Activated CD8-positive, alpha-beta memory T cell treated with anti-CD3 and anti-CD28 coated beads for 1 hour (primary cell): ENCODE measurements around the gene IAH1.
A peak's percentile ranks its signal among the peaks of the same experiment; 100 is the strongest.
"Not testable (repeated sequence)": the region's sequence is repeated elsewhere in the genome, so short reads cannot be mapped to it uniquely, and the experiment has no call there.

Experiments used
- DNase-seq, 2 donors: peaks; one replicate each; pipeline ENCODE4 v3.0.0-alpha.2; 2020; ENCODE audit warnings: low read depth in 1 of 2; ENCODE audit errors: extremely low read depth in 1 of 2

Gene IAH1

DNA sequence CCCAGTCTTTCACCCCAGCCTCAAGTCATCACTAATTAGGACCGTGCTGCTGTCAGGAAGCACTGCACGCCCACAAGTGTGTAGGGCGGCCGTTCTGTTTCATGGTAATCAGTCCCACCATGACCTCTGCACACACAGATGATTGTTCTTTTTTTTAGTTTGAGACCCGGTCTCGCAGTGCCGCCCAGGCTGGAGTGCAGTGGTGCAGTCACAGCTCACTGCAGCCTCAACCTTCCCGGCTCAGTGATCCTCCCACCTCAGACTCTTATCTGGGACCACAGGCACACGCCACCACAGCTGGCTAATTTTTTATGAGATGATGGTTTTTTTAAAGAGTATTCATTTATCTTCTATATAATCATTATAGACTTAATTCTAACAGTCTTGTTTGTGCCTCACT is 1.8 kb upstream of the IAH1 start:
- DNase-seq: no peak

DNA sequence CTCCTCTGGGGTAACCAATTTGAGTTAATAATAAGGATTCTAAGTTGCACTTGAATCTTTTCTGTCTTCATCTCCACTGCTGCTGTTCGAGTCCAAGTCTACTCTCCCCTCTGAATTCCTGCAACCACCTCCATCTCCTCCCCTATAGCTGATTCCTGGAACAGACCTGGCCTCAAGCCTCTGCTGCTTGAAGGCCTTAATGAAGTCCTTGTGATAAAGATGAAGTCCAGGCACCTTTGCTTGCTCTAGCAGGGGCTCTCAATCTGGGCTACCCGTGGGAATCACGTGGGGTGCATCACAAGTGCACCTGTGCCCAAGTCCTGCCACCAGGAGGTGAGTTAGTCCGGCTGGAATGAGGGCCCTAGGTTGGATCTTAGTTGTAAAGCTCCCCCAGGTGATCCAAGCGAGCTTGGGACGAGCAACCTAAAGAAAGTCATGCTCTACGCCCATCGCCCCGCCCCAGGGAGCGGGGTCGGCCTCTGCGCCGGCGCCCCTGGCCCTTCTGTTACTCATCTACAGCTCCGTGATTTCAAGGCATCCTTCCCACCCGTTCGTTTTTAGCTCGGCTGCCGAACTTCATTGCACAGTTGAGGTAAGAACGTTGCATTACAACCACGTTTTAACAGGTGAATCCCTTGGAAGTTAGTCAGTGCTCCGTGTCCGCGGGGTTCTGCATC is 905 bp upstream of the IAH1 start:
- no peak for DNase-seq

DNA sequence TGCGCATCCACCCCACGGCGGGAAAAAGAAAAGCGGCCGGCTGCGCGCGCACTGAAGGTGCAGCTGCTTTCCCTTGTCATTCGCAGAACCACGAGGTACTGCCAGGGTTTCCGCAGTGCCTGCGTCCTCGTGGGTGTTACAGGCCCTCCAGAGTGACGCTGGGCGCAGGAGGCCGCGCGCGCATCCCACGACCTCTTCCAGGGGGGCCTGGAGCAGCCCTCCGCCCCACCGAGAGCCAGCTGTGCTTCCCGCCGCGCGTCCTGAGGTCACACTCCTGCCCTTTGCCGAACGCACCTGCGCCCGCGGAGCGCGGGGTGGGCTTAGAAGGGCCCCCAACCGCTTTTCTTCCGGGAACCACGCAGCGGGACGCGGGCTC is 378 bp upstream of the IAH1 start:
- DNase-seq: peak; percentile 20 to 47

DNA sequence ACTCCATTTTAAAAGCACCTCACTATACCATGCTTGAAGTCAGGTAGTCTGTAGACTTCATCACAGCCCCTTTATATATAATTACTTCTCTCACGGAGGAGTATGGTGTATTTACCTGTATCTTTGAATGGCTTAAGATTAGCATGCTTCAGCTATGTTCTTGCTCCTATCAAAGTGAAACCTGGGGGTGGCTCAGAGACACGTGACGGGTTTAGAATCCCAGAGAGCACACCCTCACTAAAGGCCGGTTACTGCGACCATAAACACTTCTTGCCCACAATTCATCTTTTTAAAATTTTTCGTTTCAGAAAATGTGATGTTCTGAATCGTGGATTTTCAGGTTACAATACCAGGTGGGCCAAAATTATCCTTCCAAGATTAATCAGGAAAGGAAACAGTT is 3.6 kb downstream of the IAH1 start:
- no peak for DNase-seq

DNA sequence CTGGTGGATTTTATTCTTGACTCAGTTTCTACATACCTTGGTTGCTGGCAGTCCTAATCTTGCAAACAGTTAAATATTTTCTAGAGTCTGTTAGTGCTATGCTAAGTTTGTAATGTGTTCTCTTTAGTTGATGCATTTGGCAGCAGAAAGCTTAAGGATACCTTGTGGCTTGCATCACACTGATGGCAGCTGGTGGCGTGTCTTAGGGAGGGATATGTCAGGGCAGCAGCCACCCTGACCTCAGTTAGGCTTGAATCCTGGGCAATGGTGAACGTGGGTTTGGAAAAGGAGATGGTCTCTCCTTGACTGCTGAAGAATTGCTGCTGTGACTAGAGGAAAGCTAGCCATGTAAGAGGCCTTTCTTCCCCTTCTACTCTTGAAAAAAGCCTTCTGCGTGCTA is 4.2 kb downstream of the IAH1 start:
- DNase-seq: no peak

DNA sequence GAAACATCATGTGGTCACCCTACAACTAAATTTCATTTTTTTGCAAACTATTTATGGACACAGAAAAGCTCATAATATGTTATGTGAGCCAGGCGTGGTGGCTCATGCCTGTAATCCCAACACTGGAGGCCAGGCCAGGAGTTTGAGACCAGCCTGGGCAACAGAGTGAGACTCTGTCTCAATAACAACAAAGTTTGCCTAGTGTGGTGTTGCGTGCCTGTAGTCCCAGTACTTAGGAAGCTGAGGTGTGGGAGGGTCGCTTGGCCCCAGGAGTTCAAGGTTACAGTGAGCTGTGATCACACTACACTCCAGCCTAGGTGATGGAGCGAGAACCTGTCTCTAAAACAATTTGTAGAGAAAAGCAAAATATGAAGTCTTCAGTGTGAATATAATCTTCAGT is 5.8 kb downstream of the IAH1 start:
- DNase-seq: no peak

DNA sequence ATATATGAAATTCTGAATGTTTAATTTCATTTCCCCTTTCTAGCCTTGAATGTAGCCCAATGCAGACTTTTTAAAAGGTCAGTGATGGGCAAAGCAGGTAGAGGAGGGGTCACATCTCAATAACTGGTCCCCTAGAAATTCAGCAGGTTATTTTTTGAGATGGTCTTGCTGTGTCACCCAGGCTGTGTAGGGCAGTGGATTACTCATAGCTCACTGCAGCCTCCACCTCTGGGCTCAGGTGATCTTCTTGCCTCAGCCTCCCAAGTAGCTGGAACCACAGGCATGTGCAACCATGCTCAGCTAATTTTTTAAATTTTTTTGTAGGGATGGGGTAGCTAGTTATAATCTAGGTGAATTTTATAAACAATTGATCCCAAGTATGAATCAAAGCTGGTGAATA is 8.8 kb downstream of the IAH1 start:
- DNase-seq: no peak

DNA sequence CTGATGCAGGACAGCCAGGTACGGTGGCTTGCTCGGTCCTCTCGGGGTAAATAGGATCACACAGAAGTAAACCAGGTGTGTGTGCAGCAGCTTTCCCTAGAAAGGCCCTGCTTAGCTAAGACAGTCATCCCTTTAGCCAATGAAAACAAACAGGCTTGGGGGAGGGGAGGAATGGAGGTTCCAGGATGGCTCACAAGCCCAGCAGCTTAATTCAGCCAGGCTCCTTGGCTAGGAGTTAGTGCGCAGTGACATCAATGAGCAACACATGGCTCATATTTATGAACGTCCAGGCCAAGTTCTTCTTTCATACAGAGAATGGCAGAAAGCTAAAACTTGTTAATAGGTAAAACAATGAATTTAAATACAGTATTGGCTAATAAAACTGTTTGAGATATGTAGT is 10.2 kb downstream of the IAH1 start:
- DNase-seq: no peak

DNA sequence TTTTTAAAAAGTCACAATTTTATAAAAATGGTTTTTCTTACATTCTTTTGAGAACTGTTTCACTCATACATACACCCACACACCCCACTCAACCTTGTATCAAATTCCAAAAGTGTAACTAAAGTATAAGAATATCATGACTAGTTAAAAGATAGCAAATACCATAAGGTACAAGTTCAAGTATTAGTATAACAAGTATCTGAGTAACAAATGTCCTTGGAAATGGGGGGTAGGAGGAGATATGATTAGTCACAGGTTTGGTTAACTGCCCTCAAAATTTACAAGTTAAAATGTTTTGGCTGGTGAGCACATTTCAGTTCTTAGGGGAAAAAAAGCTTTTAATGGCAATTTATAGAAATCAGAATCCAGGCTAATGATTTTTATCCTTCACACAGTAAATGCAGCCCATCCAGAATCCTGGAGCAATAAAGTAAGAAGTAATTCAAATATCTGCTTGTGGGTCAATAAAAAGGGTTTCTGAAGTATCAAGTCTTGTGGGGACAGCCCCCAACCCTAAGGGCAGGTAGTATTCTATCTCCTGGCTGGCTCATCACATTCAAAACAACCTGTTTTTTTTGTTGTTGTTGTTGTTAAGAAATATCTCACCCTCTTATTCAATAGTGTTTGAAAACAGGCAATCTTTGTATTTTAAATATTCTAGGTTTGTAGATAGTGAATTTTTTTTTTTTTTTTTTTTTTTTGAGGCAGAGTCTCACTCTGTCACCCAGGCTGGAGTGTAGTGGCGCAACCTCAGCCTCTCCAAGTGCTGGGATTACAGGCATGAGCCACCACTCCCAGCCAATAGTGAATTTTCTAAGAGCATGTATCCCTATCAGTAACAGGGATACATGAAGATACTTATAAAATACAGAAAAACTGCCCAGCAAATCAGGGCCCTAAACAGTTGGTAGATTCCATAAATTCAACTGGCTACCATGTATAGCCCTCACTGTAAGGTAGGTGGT is 14.5 kb downstream of the IAH1 start:
- DNase-seq: no peak

DNA sequence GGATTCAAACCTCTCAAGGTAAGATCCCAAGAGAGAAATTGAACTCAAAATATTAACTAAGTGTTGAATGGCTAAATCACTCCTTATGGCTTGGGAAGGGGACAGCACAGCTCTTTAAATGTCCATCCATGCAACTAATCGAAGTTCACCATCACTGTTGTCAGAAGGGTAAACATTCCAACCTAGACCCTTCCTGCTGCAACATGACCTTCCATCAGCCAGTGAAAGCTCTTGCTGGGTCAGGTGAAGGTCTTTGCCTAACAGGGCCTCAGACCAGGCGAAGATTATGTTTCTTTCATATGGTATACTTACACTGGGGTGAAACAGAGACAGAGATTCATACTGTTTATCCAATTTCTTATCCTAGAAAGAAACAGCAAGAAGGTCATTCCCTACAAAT is 16.4 kb downstream of the IAH1 start:
- DNase-seq: no peak

DNA sequence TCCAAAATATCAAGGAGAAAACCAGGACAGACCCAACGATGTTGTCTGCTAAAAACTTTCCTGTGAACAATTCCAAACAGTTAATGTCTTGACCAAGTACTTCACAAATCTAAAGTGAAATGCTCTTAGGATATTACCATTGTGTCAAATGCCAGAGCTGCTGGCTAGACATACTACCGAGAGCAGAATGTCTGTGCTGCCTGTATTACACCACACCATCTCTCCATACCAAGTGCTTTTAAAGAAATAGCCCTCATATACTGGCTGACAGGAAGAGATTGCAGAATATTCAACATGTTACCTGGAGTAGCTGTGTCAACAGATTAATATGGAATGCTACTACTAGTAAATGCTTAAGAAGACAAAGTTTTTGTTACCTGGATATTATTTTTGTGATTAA is 18.6 kb downstream of the IAH1 start:
- DNase-seq: no peak

DNA sequence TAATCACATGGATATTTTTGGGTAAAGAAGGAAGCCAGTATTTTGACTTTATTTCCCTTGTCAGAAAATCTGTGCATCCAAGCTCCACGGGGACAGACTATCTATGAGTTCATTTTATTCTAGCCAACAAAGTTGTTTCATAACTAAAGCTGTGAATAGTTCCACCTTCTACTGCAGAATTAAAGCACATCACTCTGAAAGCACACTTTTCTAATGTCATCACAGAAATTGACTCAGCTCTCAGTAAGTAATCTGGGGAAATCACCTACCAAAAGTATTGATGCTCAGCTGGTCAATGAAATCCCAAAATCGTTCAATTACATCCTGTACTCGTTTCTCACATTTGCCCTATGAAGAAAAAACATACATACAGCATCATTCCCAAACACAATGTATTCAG is 19.1 kb downstream of the IAH1 start:
- DNase-seq: no peak

DNA sequence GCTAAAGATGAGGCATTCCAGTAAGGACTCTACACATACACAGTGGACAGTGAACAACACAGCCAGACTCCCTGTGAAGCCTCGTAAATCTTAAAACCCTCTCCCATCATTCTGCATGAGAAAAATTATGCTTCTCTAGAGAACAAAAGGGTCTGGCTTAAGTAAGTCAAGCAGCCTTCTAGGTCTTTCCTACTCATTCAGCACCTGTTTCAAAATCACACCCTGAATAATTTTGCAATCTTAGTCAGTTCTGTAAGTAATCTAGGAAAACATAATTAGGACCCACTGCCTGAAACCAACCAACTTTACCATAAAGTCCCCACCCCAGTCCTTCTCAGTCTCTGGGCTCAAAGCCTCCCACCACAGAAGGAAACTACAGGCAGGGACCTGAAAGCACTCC is 19.7 kb downstream of the IAH1 start:
- no peak for DNase-seq

DNA sequence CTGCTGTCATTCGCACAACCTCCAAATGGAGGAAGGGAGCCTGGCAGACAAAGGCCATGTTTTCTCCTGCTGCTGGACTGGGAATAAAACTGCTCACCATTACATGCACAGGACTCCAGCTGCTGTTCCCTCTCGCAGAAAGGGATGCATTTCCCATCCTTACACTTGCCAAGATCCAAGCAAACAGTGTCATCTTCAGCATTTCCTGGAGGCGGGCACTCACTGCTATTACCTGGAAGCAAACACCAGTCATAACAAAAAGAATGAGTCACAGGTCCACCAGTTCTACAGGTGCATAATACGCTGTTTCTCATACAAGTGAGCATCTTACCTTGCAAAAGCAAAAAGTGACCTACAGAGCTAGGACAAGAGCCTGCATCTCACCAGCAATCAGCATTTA is 22.7 kb downstream of the IAH1 start:
- no peak for DNase-seq

DNA sequence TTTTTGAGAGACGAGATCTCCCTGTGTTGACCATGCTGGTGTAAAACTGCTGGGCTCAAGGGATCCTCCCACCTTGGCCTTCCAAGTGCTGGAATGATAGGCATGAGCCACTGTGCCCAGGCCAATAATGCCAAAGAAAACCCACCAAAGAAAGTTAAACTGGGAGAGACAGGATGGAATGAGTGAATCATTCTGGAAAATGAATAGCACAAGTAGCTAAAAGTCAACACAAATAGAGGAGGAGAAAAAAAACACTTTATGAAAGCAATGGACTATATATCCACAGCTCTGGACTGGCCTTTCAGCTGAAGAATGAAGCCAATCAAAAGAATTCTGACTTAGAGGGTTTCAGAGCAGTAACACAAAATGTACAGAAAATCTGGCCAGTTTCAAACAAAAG is 23.9 kb downstream of the IAH1 start:
- no peak for DNase-seq

DNA sequence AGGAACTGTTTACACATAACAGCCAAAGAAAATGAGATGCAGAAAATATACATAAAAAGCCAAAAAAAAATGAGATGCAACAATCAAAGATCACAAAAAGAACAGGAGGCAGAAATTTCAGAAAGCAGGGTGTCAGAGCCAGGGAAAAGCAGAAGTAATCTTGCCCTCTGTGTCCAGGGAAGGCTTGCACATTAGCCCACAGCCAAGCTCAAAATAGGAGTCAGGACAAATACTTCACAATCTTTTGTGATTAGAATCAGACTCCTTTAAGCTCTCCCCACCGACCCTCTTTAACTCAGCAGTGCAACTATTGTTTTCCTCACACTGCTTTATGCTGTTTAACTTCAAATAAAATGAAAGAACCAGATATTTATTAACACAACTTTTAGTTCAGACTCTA is 34.6 kb downstream of the IAH1 start:
- DNase-seq: no peak

DNA sequence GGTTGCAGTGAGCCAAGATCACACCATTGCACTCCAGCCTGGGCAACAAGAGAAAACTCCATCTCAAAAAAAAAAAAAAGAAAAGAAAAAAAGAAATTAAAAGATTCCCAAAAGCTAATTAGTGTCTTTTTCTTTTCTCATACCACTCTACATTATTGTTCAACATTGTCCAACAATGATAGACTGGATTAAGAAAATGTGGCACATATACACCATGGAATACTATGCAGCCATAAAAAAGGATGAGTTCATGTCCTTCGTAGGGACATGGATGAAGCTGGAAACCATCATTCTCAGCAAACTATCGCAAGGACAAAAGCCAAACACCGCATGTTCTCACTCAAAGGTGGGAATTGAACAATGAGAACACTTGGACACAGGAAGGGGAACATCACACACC is 39.6 kb downstream of the IAH1 start:
- DNase-seq: not testable (repeated sequence)

DNA sequence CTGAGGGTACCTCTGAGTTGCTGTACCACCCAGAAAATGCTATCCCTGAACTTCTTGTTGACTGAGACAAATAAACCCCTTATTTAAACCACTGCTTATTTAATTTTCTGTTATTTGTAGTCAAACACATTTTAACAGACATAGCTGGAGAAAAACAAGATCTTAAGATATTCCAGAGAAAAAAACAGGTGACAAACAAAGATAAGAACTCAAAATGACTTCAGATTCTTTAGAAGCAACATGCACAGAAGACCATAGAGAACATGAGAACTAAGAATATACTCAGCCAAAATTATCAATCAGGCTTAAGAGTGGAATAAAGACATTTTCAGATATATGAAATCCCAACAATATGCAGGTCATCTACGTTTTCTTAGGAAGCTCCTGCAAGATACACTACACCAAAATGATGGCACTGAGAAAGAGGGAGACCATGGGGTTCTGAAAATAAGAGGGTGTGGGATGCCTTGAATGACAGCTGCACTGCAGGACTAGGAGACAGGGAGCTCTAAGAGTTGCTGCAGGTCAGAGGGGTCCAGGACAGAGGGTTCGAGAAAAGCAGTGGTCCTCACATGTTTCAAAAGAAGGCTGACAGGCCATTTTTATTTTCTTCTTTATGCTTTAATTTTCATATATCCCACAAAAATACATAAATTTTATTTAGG is 42.9 kb downstream of the IAH1 start:
- DNase-seq: no peak

DNA sequence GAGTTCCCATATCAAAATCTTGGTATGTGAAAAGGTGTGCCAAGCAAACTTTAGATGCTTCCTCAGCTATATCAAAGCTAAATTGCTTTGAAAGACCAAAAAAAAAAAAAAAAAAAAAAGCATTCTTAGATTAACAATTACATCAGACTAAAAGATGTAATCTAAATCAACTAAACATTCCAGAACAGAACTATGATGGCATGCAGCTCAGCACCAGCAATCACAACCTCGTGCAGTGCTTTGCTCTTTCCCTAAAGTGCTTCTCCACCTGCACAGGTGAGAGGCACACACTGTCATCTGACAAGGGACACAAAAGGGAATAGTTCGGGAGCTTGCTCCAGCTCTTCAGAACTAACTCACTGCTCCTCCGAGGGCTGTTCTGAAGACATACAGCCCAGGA is 43.8 kb downstream of the IAH1 start:
- DNase-seq: no peak

DNA sequence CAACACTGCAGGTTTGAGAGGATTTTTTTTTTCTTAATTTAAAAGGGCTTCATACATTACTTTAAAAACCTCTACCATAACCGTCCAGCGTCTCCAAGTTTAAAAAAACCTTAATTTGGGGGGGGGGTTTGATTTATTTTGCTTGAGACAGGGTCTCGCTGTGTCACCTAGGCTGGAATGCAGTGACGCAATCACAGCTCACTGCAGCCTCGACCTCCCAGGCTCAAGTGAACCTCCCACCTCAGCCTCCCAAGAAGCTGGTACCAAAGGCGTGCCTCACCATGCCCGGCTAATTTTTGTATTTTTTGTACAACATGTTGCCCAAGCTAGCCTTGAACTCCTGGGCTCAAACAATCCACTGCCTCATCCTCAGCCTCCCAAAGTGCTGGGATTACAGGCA is 44.4 kb downstream of the IAH1 start:
- DNase-seq: no peak

DNA sequence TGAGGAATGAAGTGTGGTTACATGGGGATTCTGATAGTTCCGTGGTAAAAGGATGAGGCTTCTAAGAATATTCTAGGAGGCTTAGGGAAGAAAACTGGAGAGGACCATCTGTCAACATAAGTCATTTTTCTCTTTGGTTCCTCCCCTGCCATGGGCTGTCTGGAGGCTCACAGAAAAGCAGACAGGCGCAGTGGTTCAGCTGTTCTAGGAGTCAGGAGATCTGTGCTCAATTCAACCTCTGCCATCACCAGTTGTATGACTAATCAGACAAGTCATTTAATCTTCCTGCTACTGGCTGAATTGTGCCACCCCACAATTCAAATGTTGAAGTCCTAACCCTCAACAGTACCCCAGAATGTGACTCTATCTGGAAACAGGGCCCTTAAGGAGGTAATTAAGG is 44.9 kb downstream of the IAH1 start:
- no peak for DNase-seq

DNA sequence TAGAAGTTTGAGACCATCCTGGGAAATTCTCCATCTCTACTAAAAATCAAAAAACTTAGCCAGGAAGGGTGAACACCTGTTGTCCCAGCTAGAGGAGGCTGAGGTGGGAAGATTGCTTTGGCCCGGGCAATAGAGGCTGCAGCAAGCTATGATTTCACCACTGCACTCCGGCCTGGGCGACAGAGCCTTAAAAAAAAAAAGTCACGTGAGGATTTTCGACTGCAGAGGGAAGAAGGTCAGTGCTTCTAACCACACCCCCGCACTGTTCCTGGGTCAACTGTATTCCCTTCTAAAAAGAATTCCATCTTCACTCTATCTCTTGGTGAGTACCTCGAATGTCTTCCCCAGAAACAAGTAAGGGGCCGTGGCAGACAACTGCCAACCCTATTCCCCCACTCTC is 49.9 kb downstream of the IAH1 start:
- no peak for DNase-seq
